HEK293 (cell line): ENCODE measurements around the gene PITHD1.
A peak's percentile ranks its signal among the peaks of the same experiment; 100 is the strongest.

Experiments used
- CTCF ChIA-PET: fragments of 350-600 bp; formaldehyde crosslinking; extraction: SDS; loops from one replicate; lab custom pipeline; 2021; ENCODE audit warnings: antibody characterized with exemption; lab: Yijun Ruan, JAX
- POLR2A ChIA-PET: fragments of 300-600 bp; formaldehyde crosslinking; extraction: SDS; loops from one replicate; lab custom pipeline; 2020; ENCODE audit warnings: antibody characterized with exemption, inconsistent platforms; lab: Yijun Ruan, JAX
- H3K27ac ChIP-seq: fragments of 200-500 bp; sonication (Bioruptor generic); 2 replicates; pipeline ENCODE4 v1.5.1; 2014; ENCODE audit warnings: low read depth, low read length, control low read depth, inconsistent platforms; ENCODE audit errors: extremely low read depth
- H3K36me3 ChIP-seq, 2 experiments: fragments of 200-500 bp in 1 of 2; sonication (Bioruptor generic) in 1 of 2; 1 replicate in 1 of 2; 2 replicates in 1 of 2; pipeline ENCODE4 v1.5.1; 2014 to 2017; ENCODE audit warnings: inconsistent platforms in 2 of 2, low read length in 2 of 2; ENCODE audit not compliant: control insufficient read depth in 2 of 2, insufficient read depth in 1 of 2
- H3K4me1 ChIP-seq: fragments of 200-500 bp; sonication (Bioruptor generic); 2 replicates; pipeline ENCODE4 v1.5.1; 2014; ENCODE audit warnings: mild to moderate bottlenecking, low read length, inconsistent platforms; ENCODE audit not compliant: control insufficient read depth, insufficient read depth
- H3K4me3 ChIP-seq: 2 replicates; pipeline ENCODE4 v1.5.1; 2011; ENCODE audit warnings: low read depth, mild to moderate bottlenecking, control low read depth, low read length, moderate library complexity
- H3K9me3 ChIP-seq: fragments of 200-500 bp; sonication (Bioruptor generic); 2 replicates; pipeline ENCODE4 v1.5.1; 2014; ENCODE audit warnings: low read depth, low read length, inconsistent platforms; ENCODE audit not compliant: control insufficient read depth, insufficient read depth
- KLF17 ChIP-seq: fragments of 450-650 bp; formaldehyde crosslinking; IDR thresholded peaks from 2 replicates; pipeline ENCODE4 v1.5.1; 2016; ENCODE audit warnings: missing biosample characterization, missing genetic modification characterization
- OVOL3 ChIP-seq: fragments of 450-650 bp; formaldehyde crosslinking; IDR thresholded peaks from 2 replicates; pipeline ENCODE4 v1.5.1; 2016; ENCODE audit warnings: missing biosample characterization, missing genetic modification characterization
- PRDM10 ChIP-seq: fragments of 450-650 bp; formaldehyde crosslinking; IDR thresholded peaks from 2 replicates; pipeline ENCODE4 v1.5.1; 2016; ENCODE audit warnings: missing biosample characterization, missing genetic modification characterization
- SALL2 ChIP-seq: fragments of 450-650 bp; formaldehyde crosslinking; IDR thresholded peaks from 2 replicates; pipeline ENCODE4 v1.5.0; 2017; ENCODE audit warnings: missing biosample characterization, mild to moderate bottlenecking, missing genetic modification characterization, borderline replicate concordance
- ZBTB21 ChIP-seq: fragments of 450-650 bp; formaldehyde crosslinking; IDR thresholded peaks from 2 replicates; pipeline ENCODE4 v1.5.1; 2017; ENCODE audit warnings: missing biosample characterization, missing genetic modification characterization
- ZBTB49 ChIP-seq: fragments of 450-650 bp; formaldehyde crosslinking; IDR thresholded peaks from 2 replicates; pipeline ENCODE4 v1.5.1; 2016; ENCODE audit warnings: missing biosample characterization, missing genetic modification characterization, low read depth
- ZBTB7A ChIP-seq: fragments of 450-650 bp; formaldehyde crosslinking; IDR thresholded peaks from 2 replicates; pipeline ENCODE4 v1.5.1; 2016; ENCODE audit warnings: low read depth, missing biosample characterization, missing genetic modification characterization
- ZNF112 ChIP-seq: fragments of 450-650 bp; formaldehyde crosslinking; IDR thresholded peaks from 2 replicates; pipeline ENCODE4 v1.5.0; 2017; ENCODE audit warnings: missing biosample characterization, missing genetic modification characterization
- ZNF148 ChIP-seq: fragments of 450-650 bp; formaldehyde crosslinking; IDR thresholded peaks from 2 replicates; pipeline ENCODE4 v1.5.0; 2017; ENCODE audit warnings: missing biosample characterization, missing genetic modification characterization, borderline replicate concordance
- ZNF169 ChIP-seq: fragments of 450-650 bp; formaldehyde crosslinking; IDR thresholded peaks from 2 replicates; pipeline ENCODE4 v1.5.1; 2016; ENCODE audit warnings: missing biosample characterization, missing genetic modification characterization
- ZNF202 ChIP-seq: fragments of 450-650 bp; formaldehyde crosslinking; IDR thresholded peaks from 2 replicates; pipeline ENCODE4 v1.5.1; 2016; ENCODE audit warnings: missing biosample characterization, missing genetic modification characterization, borderline replicate concordance
- ZNF302 ChIP-seq: fragments of 450-650 bp; formaldehyde crosslinking; IDR thresholded peaks from 2 replicates; pipeline ENCODE4 v1.5.1; 2016; ENCODE audit warnings: missing biosample characterization, missing genetic modification characterization, low read depth
- ZNF324 ChIP-seq: fragments of 450-650 bp; formaldehyde crosslinking; IDR thresholded peaks from 2 replicates; pipeline ENCODE4 v1.5.1; 2016; ENCODE audit warnings: missing biosample characterization, missing genetic modification characterization
- ZNF341 ChIP-seq: fragments of 450-650 bp; formaldehyde crosslinking; IDR thresholded peaks from 2 replicates; pipeline ENCODE4; 2016; ENCODE audit warnings: low read depth, missing biosample characterization, missing genetic modification characterization
- ZNF514 ChIP-seq: fragments of 450-650 bp; formaldehyde crosslinking; IDR thresholded peaks from 2 replicates; pipeline ENCODE4 v1.5.1; 2016; ENCODE audit warnings: missing biosample characterization, missing genetic modification characterization
- ZNF521 ChIP-seq: fragments of 450-650 bp; formaldehyde crosslinking; IDR thresholded peaks from 2 replicates; pipeline ENCODE4 v1.5.1; 2017; ENCODE audit warnings: missing biosample characterization, mild to moderate bottlenecking, missing genetic modification characterization
- ZNF580 ChIP-seq: fragments of 450-650 bp; formaldehyde crosslinking; IDR thresholded peaks from 2 replicates; pipeline ENCODE4 v1.5.1; 2016; ENCODE audit warnings: missing biosample characterization, missing genetic modification characterization
- ZNF600 ChIP-seq: fragments of 450-650 bp; formaldehyde crosslinking; IDR thresholded peaks from 2 replicates; pipeline ENCODE4 v1.5.1; 2016; ENCODE audit warnings: missing biosample characterization, missing genetic modification characterization
- ZNF677 ChIP-seq: fragments of 450-650 bp; IDR thresholded peaks from 2 replicates; pipeline ENCODE4 v1.5.0; 2018; ENCODE audit warnings: missing biosample characterization, mild to moderate bottlenecking, missing genetic modification characterization, moderate library complexity
- ZNF777 ChIP-seq: fragments of 450-650 bp; formaldehyde crosslinking; IDR thresholded peaks from 2 replicates; pipeline ENCODE4 v1.5.1; 2017; ENCODE audit warnings: missing biosample characterization, missing genetic modification characterization, borderline replicate concordance

The PITHD1 gene

GRCh38 chr1:23776217-23776616 lies 2.0 kb upstream of the PITHD1 start:
- H3K27ac ChIP-seq, result no peak overlapping the region
- H3K4me1 ChIP-seq, result peaks cover 7% of the 10 kb centered on the region; the same call in 1 of the 2 replicates
- H3K4me3 ChIP-seq, result no peak overlapping the region
- TF ChIP-seq ZNF677 (tag by site-specific recombination), result no peak
- no peak for TF ChIP-seq ZNF777 (tag by site-specific recombination)
- TF ChIP-seq ZNF148 (tag by site-specific recombination), result no peak
- no peak for TF ChIP-seq ZNF600
- no peak for TF ChIP-seq ZNF521 (tag by site-specific recombination)
- TF ChIP-seq ZBTB49 (tag by site-specific recombination), result no peak
- peaks cover 5 to 24% of the 10 kb centered on the region in 2 experiments; a peak in 2 of 3 replicates for H3K36me3 ChIP-seq
- H3K9me3 ChIP-seq, result no peaks in the 10 kb centered on the region
- POLR2A ChIA-PET, result interaction anchor here (0.6 to 5.7 kb wide), 3 partner anchors 15 to 82 kb away, joined by 3 to 101 read pairs (median 3); partner anchors contain the start of gene LYPLA2
- CTCF ChIA-PET, result interaction anchor here (0.7 to 1.8 kb wide), 3 partner anchors 140 to 372 kb away, joined by 3 to 9 read pairs (median 3); no protein-coding TSS in a partner anchor

GRCh38 chr1:23779826-23780371 lies 1.7 kb downstream of the PITHD1 start:
- H3K36me3 ChIP-seq, result peaks cover 34 to 47% of the 10 kb centered on the region in 2 experiments
- CTCF ChIA-PET, result interaction anchor here (0.6 to 1.6 kb wide), 7 partner anchors 8 to 292 kb away, joined by 3 to 5 read pairs (median 4); partner anchors contain the start of gene LYPLA2
- H3K4me1 ChIP-seq, result peaks cover 7% of the 10 kb centered on the region; the same call in 1 of the 2 replicates
- H3K9me3 ChIP-seq, result no peaks in the 10 kb centered on the region
- no peak overlapping the region; the same call in 1 of the 2 replicates for H3K27ac ChIP-seq
- POLR2A ChIA-PET, result interaction anchor here (0.6 to 5.7 kb wide), 6 partner anchors 12 to 200 kb away, joined by 3 to 101 read pairs (median 4); partner anchors contain the start of genes GALE, HMGCL, LYPLA2 and SRSF10
- no peak overlapping the region; the same call in 1 of the 2 replicates for H3K4me3 ChIP-seq
- TF ChIP-seq ZBTB7A (tag by site-specific recombination) (no peak), ZNF302 (no peak), ZNF514 (tag by site-specific recombination) (no peak), PRDM10 (tag by site-specific recombination) (peak; percentile 23; the same call in 1 of the 2 replicates), ZNF169 (no peak), ZBTB21 (tag by site-specific recombination) (no peak), ZNF112 (no peak), ZNF521 (tag by site-specific recombination) (no peak), ZNF580 (tag by site-specific recombination) (no peak), OVOL3 (tag by site-specific recombination) (no peak), ZNF202 (tag by site-specific recombination) (no peak), SALL2 (tag by site-specific recombination) (no peak), ZNF341 (tag by site-specific recombination) (no peak), ZNF324 (tag by site-specific recombination) (peak; percentile 68; the same call in 1 of the 2 replicates), KLF17 (tag by site-specific recombination) (no peak; the same call in 1 of the 2 replicates)
